GM19455 (cell line): Measurements from ENCODE around the gene TOP2B.

Source experiments
- ATAC-seq: cut with Tn5 transposase; IDR thresholded peaks from one replicate; pipeline ENCODE4 v1.9.1; 2021; ENCODE audit not compliant: unreplicated experiment

TOP2B gene

DNA sequence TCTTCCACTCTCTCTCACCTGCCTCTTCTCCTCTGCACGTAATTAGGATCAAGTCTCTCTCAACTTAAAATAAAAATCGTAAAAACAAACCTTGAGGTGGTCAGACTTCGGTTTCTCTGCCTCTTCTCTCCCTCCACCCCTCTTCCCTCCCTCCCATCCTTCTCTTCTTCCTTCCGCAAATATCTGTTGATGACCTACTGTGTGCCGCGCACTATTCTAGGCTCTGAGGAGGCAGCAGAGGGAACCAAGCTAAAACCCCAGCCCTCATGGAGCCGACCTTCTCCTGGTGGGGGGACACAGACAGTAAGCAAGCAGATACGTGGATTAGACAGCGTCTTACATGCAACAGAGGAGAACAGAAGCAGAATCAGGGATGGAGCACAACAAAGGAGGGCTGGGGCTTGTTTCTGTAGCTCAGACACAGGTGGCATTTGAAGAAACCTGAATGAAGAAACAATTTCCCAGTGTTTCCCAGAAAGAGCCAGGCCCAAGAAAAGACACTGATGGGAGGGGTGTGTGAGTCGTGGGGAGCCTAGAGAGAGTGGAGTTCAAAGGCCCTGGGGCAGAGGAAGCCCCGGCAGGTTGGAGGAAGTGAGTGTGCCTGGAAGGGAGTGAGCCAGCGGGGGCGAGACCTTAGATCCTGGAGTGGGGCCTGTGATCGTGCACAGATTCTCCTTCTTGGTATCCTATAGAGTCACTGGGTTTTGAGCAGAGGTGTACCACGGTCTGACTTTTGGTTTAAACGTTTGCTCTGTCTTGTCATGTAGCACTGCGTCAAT lies 80.5 kb downstream of the TOP2B start:
- no peak for ATAC-seq

DNA sequence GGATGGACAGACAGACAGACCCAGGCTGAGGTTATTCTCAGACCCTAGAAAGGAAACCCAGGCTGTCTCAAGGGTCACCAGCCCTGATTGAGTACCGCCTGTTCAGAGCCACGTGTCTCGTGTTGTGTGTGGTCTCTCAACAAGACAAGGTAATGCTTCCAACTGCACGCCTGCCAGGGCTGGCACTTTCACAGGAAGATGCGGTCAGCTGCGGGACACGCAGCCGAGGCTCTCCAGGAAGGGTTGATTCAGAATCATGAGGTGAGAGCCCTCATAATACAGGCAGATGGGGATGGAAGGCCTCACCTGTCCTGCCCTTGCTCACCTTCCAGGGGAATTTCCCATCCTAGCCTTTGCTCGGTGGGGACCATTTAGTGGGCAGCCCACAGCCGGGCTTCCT lies 81.4 kb downstream of the TOP2B start:
- ATAC-seq = no peak

DNA sequence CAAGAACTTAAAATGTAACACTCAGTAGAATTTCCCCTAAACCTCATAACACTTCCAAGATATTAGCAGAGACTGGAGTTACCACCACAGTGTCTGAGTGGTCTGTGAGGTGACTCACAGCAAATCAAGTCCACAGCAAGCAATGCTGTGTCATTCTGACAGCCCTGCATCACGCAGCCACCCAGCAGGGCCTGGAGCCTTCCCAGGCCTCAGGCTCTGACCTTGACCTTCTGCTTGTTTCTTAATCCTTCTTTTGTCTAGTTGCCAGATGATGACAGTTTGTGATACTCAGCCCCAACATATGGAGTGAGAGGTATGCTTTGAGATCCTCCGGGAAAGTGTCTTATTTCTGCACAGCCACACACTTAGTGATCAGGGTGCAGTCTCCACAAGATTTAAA lies 82.5 kb downstream of the TOP2B start:
- ATAC-seq = no peak

DNA sequence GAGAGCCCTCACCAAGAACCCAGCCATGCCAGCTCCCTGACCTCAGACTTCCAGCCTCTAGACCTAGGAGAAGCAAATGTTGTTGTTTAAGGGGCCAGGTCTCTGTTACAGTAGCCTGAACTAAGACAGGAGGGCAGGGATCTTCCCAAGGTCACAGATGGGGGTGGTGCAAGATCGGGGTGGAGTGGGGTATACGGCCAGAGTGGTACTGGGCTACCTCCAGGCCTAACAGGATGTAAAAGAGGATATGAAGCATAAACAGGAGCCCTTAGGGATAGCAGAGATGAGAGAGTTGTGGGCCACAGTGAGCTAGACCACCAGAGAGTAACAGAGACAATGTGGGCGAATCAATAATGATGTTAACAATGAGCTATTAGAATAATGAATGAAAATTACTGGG lies 82.9 kb downstream of the TOP2B start:
- ATAC-seq = no peak

DNA sequence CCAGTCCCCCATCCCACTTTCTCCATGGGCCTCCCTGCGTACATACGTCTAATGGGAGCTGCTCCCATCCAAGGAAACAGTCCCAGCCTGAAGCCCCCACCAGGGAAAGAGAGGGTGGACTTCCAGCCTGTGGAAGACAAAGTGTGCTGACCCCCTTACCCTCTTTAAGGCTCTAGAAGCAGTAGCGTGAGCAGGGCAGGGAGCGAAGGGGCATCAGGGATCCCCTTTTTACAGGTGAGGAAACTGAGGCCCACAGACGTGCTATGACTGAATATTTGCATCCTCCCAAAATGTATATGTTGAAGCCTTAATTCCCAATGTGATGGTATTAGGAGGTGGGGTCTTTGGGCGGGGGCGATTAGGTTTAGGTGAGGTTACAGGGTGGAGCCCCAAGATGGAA lies 83.4 kb downstream of the TOP2B start:
- ATAC-seq = no peak

DNA sequence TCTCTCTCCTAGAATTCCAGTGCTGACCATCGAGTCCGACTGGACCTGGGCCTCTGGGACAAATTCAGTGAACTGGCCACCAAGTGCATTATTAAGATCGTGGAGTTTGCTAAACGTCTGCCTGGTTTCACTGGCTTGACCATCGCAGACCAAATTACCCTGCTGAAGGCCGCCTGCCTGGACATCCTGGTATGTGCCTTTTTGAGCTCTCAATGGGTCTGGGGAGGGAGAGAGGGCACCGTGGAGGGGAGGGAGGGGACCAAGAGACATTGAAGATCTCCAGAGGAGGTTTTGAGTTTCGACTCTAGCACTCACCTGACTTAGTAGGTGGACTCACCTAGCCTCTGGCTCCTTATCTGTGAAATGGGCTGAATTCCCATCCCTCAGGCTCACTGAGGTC lies 84.2 kb downstream of the TOP2B start:
- no peak for ATAC-seq

DNA sequence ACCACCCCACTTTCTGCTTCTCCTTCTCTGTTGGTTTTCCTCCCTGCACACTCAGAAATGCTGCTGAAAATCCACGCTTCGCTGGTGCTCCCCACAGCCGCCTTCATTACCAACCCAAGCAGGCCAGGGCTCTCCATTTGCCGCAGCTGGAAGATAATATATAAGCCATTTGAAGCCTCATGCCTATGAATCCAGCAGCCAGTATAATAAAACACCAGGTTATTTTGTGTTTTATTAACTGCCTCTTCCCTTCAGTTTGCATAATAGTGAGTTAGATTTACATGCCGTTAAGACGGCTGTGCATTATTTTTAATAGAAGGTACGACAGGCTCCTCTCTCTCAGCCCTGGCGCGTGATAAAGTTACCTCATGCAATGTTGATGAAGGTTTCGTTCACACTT lies 86.6 kb downstream of the TOP2B start:
- no peak for ATAC-seq

DNA sequence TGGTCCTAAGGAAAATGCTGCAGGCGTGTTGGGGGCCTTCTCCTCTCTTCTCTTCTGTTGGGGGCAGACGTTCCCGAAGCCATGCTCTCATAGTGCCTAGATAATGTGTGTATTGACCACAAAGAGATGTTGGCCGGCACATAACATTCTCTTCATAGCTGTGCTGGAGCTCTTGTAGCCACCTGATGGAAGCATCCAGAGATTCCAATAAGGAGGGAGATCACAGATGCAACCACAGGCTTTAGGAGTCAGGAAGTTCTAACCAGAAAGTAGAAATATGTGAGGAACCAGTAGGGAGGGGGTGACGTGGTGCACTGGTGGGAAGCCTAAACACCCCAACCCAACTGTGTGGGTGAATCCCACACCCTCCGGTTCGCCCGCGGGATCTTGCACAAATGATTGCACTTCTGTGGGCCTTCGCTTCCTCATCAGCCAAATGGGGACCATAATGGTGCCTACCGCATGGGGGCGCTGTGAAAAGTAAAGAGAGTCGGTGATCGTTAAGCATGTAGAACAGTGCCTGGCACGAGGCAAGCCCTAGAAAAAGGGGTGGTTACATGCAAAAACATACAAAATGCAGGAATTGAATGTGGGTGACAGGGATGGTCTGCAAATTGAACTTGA lies 87.8 kb downstream of the TOP2B start:
- no peak for ATAC-seq

DNA sequence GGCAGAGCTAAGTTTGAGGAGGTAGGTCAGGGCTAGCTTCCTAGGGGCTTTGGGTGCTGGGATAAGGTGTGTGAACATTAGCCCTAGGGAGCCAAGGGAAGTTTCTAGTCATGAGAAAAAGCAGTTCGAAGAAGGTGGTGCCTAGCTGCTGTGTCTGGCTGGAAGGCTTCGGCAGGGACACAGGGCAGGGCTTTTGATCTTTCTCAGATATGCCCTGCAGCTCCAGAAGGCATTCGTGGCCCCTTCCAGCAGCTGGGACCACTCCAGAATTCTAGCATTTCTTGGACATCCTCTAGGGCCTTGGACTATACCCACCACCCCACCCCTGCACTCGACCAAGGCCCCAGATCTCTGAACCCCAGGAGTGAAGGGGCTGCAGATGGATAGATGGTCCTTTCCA lies 88.6 kb downstream of the TOP2B start:
- ATAC-seq = no peak

DNA sequence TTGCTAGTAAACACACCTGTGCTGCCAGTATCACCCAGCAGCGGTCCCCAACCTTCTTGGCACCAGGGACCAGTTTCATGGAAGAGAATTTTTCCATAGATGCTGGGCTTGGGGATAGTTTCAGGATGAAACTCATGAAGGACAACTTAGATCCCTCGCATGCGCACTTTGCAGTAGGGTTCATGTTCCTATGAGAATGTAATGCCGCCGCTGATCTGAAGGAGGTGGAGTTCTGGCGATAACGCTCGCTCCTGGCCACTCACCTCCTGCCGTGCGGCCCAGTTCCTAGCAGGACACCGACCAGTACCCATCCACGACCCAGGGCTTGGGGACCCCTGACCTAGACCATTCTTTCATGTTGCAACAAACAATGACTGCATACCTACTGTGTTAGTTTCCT lies 89.7 kb downstream of the TOP2B start:
- no peak for ATAC-seq

DNA sequence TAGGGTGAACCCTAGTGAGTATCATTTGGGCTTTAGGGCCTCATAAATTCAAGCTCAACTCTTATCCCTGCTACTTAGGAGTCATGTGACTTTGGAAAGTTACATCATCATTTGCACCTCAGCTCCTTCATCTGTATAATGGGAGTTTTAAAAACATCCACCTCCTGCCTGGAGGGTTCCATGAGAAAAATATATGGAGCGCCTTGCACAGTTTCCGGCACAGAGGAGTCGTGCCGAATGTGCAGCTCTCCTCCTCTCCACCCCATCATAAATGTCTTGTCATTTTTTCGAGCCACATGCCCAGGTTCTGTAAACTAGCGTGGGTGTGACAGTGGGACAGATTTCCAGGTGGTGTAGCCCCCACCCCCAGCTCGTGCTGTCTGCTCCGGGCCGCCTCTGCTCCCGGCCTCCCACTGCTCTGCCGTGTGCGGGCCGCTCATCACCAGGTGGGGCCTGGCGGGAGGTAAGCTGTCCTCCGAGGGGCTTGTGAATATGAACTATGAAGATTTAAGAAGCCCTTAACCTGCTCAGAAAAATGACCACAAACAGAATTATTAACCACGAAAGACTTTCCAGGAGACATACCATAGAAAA lies 90.4 kb downstream of the TOP2B start:
- no peak for ATAC-seq

DNA sequence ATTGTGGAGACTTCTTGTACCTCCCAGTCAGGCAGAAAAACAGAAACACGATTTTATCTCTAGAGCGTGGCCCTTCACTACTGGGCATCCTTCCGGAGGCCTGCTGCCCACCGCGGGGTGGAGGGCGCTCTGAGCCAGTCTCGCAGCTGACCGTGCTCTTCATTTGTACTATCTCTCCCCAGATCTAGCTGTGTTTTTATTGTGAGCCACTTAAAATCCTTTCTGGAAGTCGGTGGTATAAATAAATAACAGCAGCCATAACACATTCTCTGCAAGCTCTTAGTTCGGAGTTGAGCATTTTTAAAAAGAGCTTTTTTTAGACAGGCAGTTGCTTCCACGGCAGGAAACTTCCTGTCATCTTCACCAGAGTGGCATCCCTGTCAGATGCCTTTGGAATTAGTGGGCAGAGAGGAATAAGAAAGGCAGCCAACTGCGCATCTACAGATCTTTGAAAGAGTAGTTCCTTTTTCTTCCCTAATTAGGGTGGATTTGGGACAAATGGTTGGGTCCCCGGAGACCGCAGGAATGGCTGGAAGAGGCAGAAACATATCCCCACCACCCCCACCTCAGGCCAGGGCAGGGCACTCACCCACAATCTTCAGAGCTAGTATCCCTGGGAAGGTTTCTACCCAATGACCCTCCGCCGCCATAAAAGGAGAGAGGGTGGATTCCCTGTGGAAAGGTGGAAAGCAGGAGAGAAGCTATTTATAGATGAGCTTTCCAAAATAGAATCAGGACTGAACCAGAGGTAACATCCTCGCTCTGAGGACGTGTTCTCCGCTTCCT lies 91.1 kb downstream of the TOP2B start:
- ATAC-seq = no peak

DNA sequence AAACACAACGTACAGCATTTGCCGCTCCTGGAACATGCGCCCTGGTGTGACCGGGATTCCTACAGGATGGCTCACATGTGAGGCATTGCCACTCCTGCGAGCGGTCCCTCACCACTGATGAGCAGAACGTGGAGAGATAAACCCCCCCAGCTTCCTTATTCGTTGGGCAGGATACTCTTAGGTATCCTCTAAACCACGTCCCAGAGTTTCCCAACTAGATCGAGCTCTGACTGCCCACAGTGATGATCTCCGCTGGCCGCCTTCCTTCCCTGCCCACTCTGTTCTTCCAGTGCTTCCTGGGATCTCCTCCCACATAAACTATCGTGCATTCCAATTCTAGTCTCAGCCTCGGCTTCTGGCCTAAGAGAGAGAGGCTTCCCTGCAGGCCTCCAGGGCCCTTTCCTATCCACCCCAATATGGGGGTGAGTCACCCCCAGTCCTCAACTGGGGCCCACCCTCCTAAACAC lies 91.8 kb downstream of the TOP2B start:
- no peak for ATAC-seq

DNA sequence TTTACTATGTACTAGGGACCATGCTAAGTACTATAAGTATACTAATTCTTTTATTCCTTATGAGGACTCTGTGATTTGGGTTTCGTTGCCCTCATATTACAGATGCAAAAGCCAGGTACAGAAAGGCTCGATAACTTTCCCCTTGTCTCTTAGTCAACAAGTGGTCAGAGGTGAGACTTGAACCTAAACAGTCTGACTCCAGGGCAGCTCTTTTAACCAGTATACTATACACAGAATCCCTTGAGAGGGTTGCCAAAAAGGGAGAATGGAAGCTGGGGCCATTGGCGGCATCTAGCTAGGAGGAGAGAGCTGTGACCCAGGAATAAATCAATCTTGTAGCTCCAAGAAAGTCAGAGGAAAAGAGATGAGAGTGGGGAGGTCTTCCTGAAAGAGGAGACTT lies 92.4 kb downstream of the TOP2B start:
- no peak for ATAC-seq

DNA sequence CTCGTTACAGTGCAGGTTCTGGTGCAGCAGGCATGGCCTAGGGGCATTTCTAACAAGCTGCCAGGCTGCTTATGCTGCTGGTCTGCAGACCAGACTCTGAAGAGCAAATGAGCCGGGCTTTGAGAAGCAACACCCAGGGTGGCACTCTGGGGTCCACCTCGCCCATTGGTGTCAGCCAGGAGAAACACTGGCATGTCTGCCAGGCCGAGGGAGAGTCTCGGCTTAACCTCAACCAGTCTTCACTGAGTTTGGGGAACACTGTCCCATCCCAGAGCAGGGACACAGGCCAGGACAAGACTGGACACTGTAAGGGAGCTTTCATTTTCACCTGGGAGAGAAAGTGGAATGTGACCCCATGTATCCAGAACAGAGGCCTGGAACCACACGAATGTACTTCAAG lies 93.4 kb downstream of the TOP2B start:
- ATAC-seq = no peak

DNA sequence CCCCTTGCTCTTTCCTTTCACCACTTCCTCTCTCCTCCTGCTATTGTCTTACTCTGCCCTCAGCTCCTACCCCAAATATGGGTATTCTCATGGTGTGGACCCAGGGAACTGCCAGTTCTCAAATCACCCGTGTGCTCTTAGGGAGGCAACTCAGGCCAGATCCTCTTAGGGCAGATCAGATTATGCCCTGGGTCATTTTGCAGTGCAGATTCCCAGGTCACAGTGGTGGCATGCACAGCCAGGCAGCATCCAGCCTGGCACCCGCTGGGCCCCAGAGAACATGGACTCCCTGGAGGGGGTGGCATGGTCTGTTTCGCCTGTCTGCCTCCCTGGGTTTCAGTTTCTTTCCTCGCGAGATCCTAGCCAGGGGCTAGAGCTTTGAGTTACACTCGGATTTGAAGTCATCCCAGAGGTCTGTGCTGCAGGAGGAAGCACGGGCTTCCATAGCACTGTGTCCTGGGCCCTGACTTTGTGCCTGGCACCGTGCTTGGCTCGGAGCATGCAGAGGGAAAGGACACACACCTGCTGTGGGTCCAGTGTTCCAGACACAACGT lies 96.1 kb downstream of the TOP2B start:
- ATAC-seq = no peak

DNA sequence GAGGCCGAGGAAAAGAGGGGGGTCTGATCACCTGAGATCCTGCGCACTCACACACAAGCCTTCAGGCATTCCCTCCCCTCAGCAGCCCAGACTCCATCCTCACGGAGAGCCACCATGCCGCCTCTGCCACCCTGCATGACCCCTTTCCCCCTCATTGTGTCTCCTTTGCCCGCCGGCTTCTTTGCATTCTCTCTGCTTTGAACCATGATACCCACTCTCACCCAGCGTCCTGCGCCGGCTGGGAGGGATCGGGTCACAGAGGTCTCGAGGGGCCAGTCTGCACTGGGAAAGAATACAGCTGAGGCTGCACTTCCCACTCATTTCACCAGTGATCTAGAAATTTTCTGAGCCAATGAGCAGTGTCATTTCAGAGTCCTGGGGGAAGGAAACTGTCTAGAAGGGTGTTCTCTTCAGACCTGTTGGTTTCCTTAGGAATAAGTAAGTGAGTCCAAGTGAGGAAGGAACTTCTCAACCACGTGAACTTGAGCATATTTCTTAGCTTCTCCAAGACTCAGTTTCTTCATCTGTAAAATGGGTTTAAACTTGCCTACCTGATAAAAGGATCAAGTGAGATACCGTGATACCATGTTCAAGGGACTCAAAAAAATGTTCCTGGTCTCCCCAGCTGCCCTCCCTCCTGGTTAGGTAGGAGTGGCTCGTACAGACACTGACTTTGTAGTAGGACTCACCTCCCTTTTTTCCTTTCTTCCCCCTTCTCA lies 96.7 kb downstream of the TOP2B start:
- ATAC-seq = no peak

DNA sequence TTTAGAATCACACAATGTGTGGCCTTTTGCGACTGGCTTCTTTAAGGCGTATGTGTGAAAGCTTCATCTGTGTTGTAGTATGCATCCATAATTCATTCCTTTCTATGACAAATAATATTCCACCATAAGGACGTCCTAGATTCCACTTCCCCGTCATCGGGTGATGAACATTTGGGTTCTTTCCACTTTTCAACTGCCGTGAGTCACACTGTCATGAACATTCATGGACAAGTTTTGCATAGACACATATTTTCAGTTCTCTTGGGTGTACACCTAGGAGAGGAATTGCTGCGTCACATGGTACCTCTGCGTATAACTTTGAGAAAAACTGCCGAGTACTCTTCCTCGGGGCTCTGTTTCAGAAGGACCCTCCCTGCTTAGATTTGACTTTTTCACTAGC lies 97.3 kb downstream of the TOP2B start:
- no peak for ATAC-seq

DNA sequence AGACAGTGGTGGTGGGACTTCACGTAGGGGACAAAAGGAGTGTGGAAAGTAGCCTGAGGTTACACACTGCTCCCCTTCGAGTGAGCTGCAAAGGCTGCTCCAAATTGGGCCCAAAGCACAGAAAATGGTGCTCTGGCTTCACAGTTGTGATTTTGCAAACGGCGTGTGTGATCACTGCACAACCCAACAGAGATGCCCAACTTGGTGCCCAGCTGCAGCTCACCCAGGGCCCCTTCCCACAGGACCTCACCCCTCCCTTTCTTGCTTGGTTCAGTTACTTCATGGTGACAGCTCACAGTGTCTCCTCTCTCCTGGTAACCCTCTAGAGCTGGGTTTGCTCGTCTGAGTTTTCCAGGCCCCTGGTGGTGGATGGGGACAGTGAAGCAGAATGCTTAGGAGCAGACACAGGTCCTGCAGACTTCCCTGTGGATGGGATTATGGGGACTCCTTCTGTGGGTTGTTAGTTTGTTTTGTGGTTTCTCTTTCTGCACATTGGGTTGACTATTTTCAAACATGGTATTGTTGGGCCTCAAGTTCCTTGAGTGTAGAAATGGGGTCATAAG lies 98.3 kb downstream of the TOP2B start:
- ATAC-seq = no peak

DNA sequence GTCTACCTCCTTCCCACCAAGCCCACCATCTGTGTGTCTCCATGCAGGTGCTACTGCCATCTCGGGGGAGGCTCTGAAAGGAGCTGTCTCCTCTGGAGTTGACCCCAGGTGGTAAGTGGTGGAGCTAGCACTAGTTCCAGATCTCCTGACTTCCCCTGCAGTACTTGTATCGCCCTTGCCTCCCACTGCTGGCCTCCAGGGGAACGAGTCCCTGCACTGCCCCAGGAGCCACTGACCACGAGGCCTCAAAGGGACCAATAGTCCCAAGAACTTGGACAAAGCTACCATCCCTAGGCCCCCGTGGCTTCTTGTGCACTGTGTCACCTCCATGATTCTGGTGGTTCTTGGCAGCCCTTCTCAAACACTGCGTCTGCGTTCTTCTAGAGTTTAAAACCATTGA lies 98.9 kb downstream of the TOP2B start:
- ATAC-seq = no peak
